Fibroblast of lung (primary cell): ENCODE measurements around the gene SMR3A.

ENCODE experiments used
- CTCF ChIP-seq, 2 donors: IDR thresholded peaks in 1 of 2; conservative IDR thresholded peaks in 1 of 2; 1 replicate in 1 of 2; 2 replicates in 1 of 2; pipeline ENCODE4 v1.5.1; 2011 to 2012; ENCODE audit warnings: low read length in 2 of 2, control low read depth in 1 of 2, inconsistent platforms in 1 of 2, low read depth in 1 of 2, mild to moderate bottlenecking in 1 of 2
- EZH2 ChIP-seq: IDR thresholded peaks from 2 replicates; pipeline ENCODE4 v1.5.1; 2012; ENCODE audit warnings: low read length, control low read depth, mild to moderate bottlenecking; ENCODE audit errors: missing control alignments

- TF ChIP-seq CTCF (conservative IDR thresholded peaks at IDR 0.05 in 1 of 2, IDR thresholded peaks at IDR 0.05 in 1 of 2; ENCODE audit: low read depth in 1 of 2, low read length in 2 of 2) = no peak
- no peak for TF ChIP-seq EZH2
These were observed 45.2 kb downstream of the SMR3A start for GRCh38 chr4:70405765-70406164.
